Calu3 (cell line): Measurements from ENCODE around the gene BSND. TPM values are rescaled to one million over a fixed set of nuclear protein-coding genes. Genes with fewer than 3 reads are reported as not detected.
"Not testable (repeated sequence)": the region's sequence is repeated elsewhere in the genome, so short reads cannot be mapped to it uniquely, and the experiment has no call there.

Experiments used
- BruUV-seq: library from RNA; stranded (reverse); fragments of 400-500 nt; replicated peaks from 2 replicates; lab custom pipeline; 2021; lab: Mats Ljungman, UMichigan
- CTCF ChIA-PET: fragments of 300-600 bp; sonication (Branson Sonifier 250); formaldehyde crosslinking; loops from one replicate; lab custom pipeline; 2022; ENCODE audit warnings: antibody characterized with exemption; lab: Charles Lee
- DNase-seq: peaks from one replicate; pipeline ENCODE4 v3.0.0; 2022
- H3K27ac Mint-ChIP-seq: one replicate; pipeline ENCODE4 v1.8.0; 2022; ENCODE audit warnings: mixed read lengths; ENCODE audit not compliant: unreplicated experiment
- H3K27me3 Mint-ChIP-seq: one replicate; pipeline ENCODE4 v1.8.0; 2022; ENCODE audit warnings: mixed read lengths; ENCODE audit not compliant: unreplicated experiment
- H3K36me3 Mint-ChIP-seq: one replicate; pipeline ENCODE4 v1.8.0; 2022; ENCODE audit warnings: mild to moderate bottlenecking, moderate library complexity, mixed read lengths; ENCODE audit not compliant: insufficient read depth, unreplicated experiment
- H3K4me1 Mint-ChIP-seq: one replicate; pipeline ENCODE4 v1.8.0; 2022; ENCODE audit warnings: mild to moderate bottlenecking, low read depth, mixed read lengths; ENCODE audit not compliant: unreplicated experiment
- H3K4me3 Mint-ChIP-seq: one replicate; pipeline ENCODE4 v1.8.0; 2022; ENCODE audit warnings: mild to moderate bottlenecking, low read depth, moderate library complexity, mixed read lengths; ENCODE audit not compliant: unreplicated experiment
- H3K9me3 Mint-ChIP-seq: one replicate; pipeline ENCODE4 v1.8.0; 2022; ENCODE audit warnings: low read depth, mixed read lengths; ENCODE audit not compliant: unreplicated experiment
- intact Hi-C: fragments of 100-400 bp; cut with micrococcal nuclease; formaldehyde crosslinking; loops from one replicate; pipeline ENCODE4 v1.10.0; 2022; ENCODE audit not compliant: unreplicated experiment
- total RNA-seq: library from RNA; stranded (reverse); gene quantifications from 2 replicates; pipeline ENCODE4 v1.2.3, GENCODE V29; 2022
- TF ChIP-seq, protein P1 (sequence below): fragments of 200-600 bp; IDR thresholded peaks from one replicate; pipeline ENCODE4 v1.8.0; 2022; ENCODE audit warnings: antibody characterized with exemption; ENCODE audit not compliant: unreplicated experiment

Gene BSND
- total RNA-seq, 1 experiment from 2014 or later = not detected

DNA sequence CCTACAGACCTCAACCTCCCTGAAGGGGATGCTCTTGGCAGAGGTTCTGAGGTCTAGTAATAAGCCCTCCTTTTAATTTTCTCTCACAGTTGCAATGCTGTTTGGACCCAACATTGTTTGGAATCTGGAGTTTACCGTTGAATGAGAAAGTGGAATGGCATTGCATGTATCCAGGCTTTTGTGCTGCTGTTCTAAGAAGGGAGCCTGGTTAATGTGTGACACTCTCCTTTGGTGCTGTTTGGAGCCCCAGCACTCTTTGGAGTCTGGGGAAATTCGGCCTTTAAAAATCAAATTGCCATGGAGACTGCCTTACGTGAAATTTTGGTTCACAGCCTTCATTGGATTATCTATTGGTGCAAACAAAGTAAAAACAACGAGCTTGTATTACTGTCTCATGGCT is 42.0 kb upstream of the BSND start:
- CTCF ChIA-PET = interaction anchor here (1.4 kb wide), 1 partner anchor 12 kb away, joined by 3 read pairs; no protein-coding TSS in a partner anchor
- H3K4me3 Mint-ChIP-seq = no peak overlapping the region
- TF ChIP-seq, protein P1, sequence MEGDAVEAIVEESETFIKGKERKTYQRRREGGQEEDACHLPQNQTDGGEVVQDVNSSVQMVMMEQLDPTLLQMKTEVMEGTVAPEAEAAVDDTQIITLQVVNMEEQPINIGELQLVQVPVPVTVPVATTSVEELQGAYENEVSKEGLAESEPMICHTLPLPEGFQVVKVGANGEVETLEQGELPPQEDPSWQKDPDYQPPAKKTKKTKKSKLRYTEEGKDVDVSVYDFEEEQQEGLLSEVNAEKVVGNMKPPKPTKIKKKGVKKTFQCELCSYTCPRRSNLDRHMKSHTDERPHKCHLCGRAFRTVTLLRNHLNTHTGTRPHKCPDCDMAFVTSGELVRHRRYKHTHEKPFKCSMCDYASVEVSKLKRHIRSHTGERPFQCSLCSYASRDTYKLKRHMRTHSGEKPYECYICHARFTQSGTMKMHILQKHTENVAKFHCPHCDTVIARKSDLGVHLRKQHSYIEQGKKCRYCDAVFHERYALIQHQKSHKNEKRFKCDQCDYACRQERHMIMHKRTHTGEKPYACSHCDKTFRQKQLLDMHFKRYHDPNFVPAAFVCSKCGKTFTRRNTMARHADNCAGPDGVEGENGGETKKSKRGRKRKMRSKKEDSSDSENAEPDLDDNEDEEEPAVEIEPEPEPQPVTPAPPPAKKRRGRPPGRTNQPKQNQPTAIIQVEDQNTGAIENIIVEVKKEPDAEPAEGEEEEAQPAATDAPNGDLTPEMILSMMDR = no peak
- peaks cover 8% of the 10 kb centered on the region for H3K9me3 Mint-ChIP-seq
- H3K36me3 Mint-ChIP-seq = no peaks in the 10 kb centered on the region
- H3K4me1 Mint-ChIP-seq = peaks cover 33% of the 10 kb centered on the region
- no peak overlapping the region for H3K27ac Mint-ChIP-seq
- no peaks in the 10 kb centered on the region for H3K27me3 Mint-ChIP-seq
- BruUV-seq = no TSS peak
- DNase-seq = no peak
- intact Hi-C loops = no loop called here

DNA sequence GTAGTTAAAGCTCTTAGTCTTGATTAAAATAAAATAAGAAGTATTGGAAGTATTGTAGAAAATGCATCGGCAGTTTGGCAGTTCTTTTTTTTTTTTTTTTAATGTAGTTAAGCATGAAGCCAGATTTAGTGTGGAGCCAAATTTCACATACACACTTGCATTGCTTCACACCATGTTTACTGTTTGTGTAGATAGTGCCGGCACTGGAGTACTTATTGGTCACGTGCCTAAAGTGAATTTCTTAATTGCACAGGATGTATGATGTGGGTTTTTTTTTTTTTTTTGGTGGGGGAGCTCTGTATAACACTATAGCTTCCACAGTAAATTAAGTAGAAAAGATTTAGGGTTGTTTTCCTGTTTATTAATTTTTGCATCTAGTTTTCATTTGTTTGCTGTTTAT is 39.5 kb upstream of the BSND start:
- Mint-ChIP-seq H3K4me3 (no peak overlapping the region), H3K9me3 (peaks cover 7% of the 10 kb centered on the region), H3K27ac (no peak overlapping the region), H3K27me3 (no peaks in the 10 kb centered on the region), H3K36me3 (no peaks in the 10 kb centered on the region), H3K4me1 (peaks cover 21% of the 10 kb centered on the region)
- CTCF ChIA-PET = no interaction called here
- TF ChIP-seq, protein P1 = no peak
- no TSS peak for BruUV-seq
- intact Hi-C loops = no loop called here
- no peak for DNase-seq

DNA sequence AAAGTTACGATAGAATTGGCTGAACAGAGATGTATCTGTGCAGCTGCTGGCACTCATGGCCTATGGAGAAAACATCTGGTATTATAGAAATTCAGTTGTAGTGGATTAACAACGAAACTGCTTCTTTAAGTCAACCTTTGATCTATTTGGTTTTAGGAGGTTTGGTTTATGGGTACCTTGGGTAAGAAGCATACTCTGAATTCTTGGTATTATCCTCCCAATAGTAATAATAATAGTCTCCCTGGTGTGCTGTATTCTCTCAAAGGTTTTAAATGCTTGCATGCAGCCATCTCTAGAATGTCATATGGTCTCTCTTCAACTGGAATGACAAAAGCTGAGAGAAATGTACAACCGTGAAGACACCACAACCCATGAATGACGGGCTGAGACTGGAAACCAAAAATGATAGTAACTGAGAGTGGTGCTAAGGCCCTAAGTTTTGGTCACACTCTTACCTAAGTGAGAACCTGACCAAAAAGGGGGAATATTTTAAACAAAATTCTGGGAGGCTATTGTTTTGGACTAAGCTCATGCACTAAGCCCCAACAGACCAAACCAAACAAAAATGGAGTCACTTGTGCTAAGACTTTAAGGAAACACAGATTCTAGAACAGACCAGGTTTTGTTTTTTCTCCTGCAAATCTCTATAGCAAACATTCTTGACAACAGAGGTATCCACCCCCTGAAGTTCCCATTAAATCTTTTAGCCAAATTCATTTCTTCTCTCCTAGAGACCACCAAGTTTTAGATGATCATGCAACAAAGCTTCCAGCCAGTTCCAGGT is 35.9 kb upstream of the BSND start:
- TF ChIP-seq, protein P1 = no peak
- BruUV-seq = no TSS peak
- Mint-ChIP-seq H3K4me1 (peaks cover 14% of the 10 kb centered on the region), H3K36me3 (no peaks in the 10 kb centered on the region), H3K27me3 (no peaks in the 10 kb centered on the region), H3K4me3 (no peak overlapping the region), H3K27ac (no peak overlapping the region), H3K9me3 (no peaks in the 10 kb centered on the region)
- DNase-seq = no peak
- CTCF ChIA-PET = no interaction called here
- intact Hi-C loops = no loop called here

DNA sequence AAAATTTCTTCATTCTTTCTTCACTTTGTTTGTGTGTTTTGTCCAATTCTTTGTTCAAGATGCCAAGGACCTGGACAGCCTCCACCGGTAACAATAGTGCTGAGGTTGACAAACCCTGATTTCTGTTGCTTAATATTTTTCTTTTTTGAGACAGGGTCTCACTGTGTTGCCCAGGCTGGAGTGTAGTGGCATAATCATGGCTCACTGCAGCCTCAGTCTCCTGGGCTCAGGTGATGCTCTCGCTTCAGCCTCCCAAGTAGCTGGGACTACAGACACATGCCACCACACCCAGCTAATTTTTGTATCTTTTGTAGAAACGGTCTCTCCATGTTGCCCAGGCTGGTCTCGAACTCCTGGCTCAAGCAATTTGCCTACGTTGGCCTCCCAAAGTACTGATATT is 34.9 kb upstream of the BSND start:
- DNase-seq, intact Hi-C loops, H3K27me3 Mint-ChIP-seq, H3K27ac Mint-ChIP-seq, H3K4me3 Mint-ChIP-seq, CTCF ChIA-PET, H3K36me3 Mint-ChIP-seq, BruUV-seq, H3K9me3 Mint-ChIP-seq: not testable (repeated sequence)
- H3K4me1 Mint-ChIP-seq = peaks cover 14% of the 10 kb centered on the region
